NCI-H2196 (cell line): ENCODE results near the gene RTBDN.

ENCODE experiments used
- DNase-seq: peaks from one replicate; lab custom pipeline; 2025; ENCODE audit not compliant: unreplicated experiment; lab: John Stamatoyannopoulos, UW

The RTBDN gene

DNA sequence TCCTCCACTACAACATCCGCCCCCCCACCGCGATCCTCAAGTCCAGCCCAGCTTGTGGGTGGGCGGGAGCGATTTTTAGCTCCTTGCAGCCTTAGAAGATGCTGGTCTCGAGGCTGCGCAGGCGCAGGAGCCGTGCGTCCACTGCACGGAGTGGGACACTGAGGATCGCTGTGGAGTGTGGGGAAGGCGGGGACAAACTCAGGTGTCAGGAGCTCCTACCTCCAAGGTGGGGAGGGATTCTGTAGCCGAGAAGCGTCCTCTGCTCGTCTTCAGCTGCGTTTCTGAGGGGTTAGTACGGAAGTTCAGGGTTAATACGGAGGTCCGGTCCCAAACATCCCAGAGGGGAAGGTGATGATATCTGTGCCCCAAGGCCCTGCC, at the start of gene RTBDN:
RTBDN (minus strand) TSS at position 14 of the 378 bp plus-strand sequence. CDS start 4,600 bp downstream, outside the sequence.
- DNase-seq, result peak; percentile 56

DNA sequence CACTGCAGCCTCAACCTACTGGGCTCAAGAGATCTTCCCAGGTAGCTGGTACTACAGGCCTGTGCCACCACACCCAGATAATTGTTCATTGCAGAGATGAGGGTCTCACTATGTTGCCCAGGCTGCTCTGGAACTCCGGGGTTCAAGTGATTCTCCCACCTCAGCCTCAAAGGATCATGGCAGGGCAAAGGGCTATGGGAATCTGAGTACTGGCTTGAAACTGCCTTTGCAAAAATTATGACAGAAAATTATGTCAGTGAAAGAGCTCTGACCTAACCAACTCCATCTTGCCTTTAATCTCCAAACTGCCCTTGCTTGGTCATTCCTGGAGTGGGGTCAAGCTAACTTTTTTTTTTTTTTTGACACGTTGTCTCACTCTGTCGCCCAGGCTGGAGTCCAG, 48.2 kb upstream of the RTBDN start:
- no peak for DNase-seq

DNA sequence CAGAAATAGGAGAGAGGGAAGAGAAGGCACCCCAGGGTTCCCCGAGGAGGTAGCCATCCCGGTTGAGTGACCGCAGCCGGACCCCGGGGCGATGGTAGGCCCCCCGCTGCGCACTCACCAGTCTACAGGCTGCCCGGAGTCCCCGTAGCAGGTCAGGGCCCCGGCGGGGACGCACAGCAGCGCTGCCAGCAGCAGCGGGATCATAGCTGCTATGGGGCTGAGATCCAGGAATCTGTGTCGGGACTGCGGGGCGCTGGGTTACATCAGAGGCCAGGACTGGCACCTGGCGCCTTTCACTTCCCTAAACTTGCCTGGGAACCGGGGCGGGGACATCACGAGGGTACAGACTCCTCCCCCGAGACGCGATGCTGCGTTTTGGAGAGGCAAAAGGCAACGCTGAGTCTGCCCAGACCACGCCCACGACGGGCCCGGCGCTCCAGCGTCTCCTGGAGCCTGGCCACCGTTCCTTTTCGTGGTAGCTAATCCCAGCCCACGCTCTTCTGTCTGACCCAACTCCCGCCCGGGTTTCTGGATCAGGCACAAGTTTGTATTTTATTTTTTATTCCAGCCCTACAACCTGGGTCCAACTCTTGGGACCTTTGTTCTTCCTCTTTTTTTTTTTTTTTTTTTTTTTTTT, 46.9 kb upstream of the RTBDN start, which contains the start of gene DNASE2:
DNASE2 (minus strand) TSS at position 278 of the 637 bp plus-strand sequence; CDS start at position 204, 74 bp downstream.
- DNase-seq, result peak; percentile 96

DNA sequence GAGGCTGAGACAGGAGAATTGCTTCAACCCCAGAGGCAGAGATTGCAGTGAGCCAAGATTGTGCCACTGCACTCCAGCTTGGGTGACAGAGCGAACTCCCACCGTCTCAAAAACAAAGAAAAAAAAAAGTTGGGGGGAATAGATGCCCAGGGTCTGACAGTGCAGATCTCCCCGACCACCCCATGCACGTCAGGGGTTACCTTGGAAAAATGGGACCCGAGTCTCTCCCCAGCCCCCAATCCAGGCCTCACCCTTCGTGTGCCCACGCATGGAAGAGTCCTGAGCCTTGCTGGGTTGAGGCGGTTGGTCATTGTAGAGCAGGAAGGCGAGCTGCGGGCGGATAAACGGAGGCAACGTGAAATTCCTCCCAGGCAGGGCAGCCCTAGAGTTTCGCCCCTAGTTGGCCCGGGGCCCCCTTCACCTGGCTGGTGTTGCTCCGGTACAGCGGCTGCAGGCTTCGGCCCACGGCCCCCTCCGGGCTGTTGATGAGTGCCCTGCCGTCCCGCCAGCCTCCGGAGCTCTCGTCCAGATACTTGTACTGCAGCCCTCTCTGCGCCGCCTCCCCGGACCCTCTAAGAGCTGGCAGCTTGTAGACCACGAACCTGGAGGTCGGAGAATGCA, 46.3 kb upstream of the RTBDN start:
- no peak for DNase-seq

DNA sequence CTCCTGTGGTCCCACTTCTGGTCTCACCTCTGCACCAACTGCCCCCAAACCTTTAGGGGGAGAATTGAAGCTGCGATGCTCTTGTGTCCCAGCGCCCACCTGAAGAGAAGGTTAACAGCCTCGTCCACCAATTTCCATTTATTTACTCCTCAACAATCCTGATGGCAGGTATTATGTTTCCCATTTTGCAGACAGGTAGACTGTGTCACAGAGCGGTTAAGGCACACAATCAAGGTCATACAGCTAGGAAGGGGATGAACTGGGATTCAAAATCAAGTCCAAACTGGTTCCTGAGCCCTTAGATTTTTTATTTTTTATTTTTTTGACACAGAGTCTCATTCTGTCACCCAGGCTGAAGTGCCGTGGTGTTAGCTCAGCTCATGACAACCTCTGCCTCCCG, 40.7 kb upstream of the RTBDN start:
- DNase-seq, result no peak

DNA sequence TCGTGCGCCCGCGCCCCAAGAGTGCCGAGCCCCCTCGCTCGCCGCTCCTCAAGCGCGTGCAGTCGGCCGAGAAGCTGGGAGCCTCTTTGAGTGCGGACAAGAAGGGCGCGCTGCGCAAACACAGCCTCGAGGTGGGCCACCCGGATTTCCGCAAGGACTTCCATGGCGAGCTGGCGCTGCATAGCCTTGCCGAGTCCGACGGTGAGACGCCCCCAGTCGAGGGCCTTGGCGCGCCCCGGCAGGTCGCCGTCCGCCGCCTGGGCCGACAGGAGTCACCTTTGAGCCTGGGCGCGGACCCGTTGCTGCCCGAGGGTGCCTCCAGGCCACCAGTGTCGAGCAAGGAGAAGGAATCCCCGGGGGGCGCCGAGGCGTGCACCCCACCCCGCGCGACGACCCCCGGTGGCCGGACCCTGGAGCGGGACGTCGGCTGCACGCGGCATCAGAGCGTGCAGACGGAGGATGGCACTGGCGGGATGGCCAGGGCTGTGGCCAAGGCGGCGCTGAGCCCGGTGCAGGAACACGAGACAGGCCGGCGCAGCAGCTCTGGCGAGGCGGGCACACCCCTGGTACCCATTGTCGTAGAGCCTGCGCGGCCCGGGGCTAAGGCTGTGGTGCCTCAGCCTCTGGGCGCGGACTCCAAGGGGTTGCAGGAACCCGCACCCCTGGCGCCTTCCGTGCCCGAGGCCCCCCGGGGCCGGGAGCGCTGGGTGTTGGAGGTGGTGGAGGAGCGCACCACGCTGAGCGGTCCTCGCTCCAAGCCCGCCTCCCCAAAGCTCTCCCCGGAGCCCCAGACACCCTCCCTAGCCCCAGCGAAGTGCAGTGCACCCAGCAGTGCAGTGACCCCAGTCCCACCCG, 39.7 kb upstream of the RTBDN start:
- no peak for DNase-seq

DNA sequence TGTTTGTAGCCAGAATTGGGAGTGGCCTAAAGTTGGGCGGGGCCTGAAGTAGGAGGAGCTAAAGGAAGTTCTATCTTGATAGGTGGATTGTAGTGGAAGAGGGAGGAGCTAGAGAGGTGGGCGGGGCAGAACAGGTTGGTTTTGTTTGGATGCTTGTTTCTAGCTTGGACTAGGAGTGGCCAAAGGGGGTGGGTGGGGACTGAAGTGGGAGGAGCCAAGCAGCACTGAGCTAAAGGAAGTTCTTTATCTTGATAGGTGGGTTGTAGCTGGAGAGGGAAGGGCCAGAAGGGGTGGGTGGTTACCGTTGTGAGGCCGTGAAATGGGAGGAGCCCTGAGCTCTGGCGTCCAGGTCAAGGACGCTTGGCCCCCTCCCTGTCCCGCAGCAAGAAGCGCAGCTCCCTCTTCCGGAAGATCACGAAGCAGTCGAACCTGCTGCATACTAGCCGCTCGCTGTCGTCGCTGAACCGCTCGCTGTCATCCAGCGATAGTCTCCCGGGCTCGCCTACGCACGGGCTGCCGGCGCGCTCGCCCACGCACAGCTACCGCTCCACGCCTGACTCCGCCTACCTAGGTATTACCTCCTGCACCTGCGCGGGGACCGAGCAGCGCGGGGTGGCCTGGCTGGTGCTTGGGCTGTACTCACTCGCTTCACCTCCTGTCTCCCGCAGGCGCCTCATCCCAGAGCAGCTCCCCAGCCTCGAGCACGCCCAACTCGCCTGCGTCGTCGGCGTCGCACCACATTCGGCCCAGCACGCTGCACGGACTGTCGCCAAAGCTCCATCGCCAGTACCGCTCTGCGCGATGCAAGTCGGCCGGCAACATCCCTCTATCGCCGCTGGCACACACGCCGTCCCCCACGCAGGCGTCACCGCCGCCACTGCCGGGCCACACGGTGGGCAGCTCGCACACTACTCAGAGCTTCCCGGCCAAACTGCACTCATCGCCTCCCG, 38.8 kb upstream of the RTBDN start:
- DNase-seq, result peak; percentile 21

DNA sequence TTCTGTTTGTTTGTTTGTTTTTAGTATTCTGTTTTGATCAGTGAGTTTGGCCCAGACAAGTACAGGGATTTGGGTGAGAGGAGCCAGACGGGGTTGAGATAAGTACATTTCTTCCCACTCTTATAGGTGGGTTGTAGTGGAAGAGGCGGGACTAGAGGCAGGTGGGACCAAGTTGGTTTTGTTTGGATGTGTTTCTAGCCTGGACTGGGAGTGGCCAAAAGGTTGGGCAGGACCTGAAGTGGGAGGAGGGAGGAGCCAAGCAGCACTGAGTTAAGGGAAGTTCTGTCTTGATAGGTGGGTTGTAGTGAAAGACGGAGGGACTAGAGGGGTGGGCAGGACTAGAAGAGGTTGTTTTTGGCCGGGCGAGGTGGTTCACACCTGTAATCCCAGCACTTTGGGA, 37.9 kb upstream of the RTBDN start:
- no peak for DNase-seq

DNA sequence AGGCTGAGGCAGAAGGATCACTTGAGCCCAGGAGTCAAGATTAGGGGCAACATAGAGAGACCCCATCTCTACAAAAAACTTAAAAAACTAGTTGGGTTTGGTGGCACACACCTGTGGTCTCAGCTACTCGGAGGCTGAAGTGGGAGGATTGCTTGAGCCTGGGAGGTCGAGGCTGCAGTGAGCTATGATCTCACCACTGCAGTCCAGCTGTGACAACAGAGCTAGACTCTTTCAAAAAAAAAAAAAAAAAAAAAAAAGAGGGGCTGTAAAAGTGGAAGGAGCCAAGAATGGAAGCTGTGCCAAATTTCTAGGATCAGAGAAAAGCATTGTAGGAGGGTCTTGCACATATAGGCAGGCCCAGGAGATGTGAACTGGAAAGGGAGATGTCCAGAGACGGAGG, 37.3 kb upstream of the RTBDN start:
- DNase-seq, result no peak

DNA sequence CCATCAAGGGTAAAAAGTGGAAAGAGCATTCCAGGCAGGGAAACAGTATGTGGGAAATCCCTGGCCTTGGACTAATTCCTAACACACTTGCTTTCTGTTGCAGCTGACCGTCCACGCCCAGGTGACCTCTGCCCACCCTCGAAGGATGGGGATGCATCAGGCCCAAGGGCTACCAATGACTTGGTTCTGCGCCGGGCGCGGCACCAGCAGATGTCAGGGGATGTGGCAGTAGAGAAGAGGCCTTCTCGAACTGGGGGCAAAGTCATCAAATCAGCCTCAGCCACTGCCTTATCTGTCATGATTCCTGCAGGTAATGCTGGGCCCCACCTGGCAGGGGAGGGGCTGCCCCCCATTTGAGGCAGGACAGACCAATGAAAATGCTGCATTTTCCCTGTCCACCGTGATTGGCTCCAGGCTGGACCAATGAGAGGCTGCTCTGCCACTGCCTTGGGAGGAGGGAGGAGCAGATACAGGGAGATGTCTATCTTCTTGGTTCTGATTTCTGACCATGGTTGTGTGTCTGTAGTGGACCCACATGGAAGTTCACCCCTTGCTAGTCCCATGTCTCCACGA, 34.2 kb upstream of the RTBDN start:
- peak; percentile 70 for DNase-seq

DNA sequence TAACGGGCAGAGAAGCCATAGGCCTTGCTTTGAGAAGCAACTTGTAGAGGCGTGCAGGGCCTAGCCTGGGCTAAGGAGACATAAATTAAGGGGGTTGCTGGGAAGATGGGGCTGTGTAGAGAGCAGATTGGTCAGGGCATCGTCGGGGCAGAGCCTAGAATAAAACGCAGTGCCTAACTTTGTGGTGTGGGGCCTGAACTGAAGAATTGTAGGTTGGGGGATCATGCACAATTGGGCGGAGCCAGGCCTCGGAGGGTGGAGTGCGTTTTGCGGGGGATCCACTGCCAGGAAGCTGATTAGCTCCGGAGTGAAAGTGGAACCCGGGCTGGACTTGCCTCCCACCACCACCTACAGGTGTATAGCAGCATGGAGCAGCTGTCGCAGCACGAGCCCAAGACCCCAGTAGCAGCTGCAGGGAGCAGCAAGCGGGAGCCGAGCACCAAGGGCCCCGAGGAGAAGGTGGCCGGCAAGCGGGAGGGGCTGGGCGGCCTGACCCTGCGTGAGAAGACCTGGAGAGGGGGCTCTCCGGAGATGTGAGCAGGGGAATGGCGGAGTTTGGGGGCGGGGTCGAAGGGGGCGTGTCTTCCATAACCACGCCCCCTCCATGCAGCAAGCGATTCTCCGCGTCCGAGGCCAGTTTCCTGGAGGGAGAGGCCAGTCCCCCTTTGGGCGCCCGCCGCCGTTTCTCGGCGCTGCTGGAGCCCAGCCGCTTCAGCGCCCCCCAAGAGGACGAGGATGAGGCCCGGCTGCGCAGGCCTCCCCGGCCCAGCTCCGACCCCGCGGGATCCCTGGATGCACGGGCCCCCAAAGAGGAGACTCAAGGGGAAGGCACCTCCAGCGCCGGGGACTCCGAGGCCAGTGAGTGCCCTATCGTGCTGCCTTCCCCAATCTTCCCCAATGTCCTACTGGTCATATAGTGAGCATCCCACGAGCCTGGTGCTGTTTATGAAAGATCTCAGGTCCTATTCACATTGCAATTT, 33.0 kb upstream of the RTBDN start:
- DNase-seq, result peak; percentile 83

DNA sequence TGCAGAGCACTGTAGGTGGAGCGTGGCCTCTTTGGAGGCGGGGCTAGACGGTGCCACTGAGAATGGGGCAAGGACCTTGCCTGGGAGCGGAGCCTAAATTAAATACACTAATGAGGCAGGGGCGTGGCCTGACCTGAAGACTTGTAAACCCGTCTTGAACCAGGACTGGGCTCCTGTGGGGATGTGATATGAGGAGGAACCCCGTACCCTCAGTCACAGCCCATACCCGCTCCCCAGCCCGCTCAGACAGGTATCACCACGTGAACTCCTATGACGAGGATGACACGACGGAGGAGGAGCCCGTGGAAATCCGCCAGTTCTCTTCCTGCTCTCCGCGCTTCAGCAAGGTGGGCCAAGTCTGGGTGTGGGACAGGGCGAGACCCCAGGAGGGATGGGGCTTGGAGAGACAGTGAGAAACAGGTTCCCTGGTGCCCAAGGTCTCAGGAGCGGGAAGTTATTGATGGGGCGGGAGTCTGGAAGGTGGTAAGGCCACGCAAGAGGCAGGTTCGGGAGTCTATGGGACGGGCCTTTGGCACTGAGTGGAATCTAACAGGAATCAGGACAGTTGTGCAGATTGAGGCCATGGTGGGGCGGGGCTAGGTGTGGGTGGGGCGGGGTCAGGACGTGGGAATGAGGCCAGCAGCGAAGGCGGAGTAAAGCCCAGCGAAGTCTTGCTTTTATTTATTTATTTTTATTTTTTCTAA, 32.2 kb upstream of the RTBDN start:
- peak; percentile 48 for DNase-seq

DNA sequence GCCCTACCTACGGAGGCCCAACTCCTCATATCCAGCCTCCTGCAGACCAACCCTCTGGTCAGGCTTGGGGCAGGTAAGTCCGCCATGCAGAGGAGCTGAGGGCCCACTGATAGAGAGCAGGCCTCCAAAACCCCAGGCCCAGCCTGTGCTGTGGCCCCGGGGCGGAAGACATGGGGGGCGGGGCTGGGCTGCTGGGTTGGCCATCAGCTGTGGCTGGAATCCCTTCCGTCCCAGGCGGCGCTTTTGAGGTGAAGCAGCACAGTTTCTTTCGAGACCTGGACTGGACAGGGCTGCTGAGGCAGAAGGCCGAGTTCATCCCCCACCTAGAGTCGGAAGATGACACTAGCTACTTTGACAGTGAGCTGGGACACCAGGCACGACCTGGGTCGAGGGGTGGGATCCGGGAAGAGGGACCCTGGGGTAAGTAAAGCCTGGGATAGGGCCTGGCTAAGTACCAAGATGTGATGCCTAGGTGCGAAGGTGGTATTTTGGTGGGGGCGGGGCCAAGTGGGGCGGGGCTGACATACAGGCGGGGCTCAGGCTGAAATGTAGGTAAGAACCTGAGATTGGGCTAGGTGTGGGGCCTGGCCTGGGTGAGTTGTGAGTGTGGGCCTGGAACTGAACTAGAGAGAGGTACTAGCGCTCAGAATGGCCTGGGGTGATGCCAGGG, 31.5 kb upstream of the RTBDN start:
- DNase-seq, result no peak

DNA sequence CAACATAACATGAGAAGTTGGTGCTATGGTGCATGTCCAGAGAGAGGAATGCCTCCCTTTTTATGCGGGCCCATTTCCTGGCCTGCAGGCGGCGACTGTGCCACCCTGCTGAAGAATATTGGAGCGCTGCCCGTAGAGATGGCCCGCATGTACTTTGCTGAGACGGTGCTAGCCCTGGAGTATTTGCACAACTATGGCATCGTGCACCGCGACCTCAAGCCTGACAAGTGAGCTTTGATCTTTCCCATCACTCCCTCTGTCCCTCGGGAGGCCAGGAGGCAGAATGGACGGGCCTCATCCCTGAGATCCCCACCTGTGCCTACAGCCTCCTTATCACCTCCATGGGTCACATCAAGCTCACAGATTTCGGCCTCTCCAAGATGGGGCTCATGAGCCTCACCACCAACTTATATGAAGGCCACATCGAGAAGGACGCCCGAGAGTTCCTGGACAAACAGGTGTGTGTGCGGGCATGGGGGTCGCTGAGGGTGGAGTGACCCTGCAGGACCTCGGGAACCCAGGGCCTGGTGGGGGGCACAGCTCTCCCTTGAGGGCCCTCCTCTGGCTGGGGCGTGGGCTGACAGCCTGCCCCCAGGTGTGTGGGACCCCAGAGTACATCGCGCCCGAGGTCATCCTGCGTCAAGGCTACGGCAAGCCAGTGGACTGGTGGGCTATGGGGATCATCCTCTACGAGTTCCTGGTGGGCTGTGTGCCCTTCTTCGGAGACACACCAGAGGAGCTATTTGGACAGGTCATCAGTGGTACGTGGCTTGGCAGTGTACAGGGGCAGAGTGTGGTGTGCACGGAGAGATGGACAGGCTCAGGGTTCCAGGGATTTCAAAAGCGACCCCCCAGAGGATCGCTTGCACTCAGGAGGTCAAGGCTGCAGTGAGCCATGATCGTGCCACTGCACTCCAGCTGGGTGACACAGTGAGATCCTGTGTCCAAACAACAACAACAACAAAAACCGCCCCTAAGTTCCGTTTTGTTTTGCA, 30.6 kb upstream of the RTBDN start:
- DNase-seq, result no peak

DNA sequence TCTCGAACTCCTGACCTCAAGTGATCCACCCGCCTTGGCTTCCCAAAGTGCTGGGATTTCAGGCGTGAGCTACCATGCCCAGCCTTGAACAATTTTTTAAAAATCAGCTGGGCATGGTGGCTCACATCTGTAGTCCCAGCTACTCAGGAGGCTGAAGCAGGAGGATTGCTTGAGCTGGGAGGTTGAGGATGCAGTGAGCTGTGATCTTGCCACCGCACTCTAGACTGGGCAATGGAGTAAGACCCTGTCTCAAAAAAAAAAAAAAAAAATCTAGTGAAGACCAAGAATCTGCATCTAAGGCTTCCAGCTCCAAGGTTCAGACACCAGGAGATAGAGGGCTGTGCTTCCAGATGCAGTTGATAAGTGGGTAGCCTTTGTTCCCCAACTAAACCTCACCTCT, 29.8 kb upstream of the RTBDN start:
- no peak for DNase-seq

DNA sequence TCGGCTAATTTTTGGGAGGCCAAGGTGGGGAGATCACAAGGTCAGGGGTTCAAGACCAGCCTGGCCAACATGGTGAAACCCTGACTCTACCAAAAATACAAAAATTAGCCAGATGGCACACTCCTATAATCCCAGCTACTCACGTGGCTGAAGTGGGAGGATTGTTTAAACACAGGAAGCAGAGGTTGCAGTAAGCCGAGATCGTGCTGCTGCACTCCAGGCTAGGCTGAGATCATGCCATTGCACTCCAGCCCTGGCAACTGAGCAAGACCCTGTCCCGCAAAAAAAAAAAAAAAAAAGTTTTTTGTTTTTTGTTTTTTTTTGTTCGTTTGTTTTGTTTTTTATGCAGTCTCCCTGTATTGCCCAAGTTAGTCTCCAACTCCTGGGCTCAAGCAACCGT, 25.2 kb upstream of the RTBDN start:
- DNase-seq, result no peak
